H1 (cell line): ENCODE results near the gene ALKBH3. TPM values are rescaled to one million over a fixed set of nuclear protein-coding genes. Genes with fewer than 3 reads are reported as not detected.

Experiments
- CTCF ChIA-PET: fragments of 300-600 bp; sonication (Branson Sonifier 250); formaldehyde crosslinking; loops from one replicate; lab custom pipeline; 2021; ENCODE audit not compliant: partially characterized antibody; lab: Charles Lee
- POLR2A ChIA-PET: fragments of 300-600 bp; sonication (Branson Sonifier 250); formaldehyde crosslinking; loops from one replicate; lab custom pipeline; 2021; ENCODE audit warnings: inconsistent platforms; ENCODE audit not compliant: partially characterized antibody; lab: Charles Lee
- DNase-seq, 2 experiments: peaks; one replicate each; pipeline versions ENCODE4 v3.0.0 to v3.0.0-alpha.2; 2010 to 2022; ENCODE audit warnings: low spot score in 2 of 2, low read depth in 1 of 2, mixed read lengths in 1 of 2
- FAIRE-seq: peaks from 2 replicates; lab custom pipeline; 2011; peaks lifted over from hg19 to GRCh38; lab: Jason Lieb, UNC
- H2AFZ ChIP-seq: 2 replicates; pipeline ENCODE4 v1.8.1; 2012; ENCODE audit warnings: low read length, inconsistent platforms
- H2AK5ac ChIP-seq: 2 replicates; pipeline ENCODE4 v1.6.1; 2013; ENCODE audit warnings: low read depth, low read length
- H2BK120ac ChIP-seq: replicated peaks from 2 replicates; pipeline ENCODE3; 2013; ENCODE audit warnings: low read depth, low read length, inconsistent platforms
- H2BK12ac ChIP-seq: 2 replicates; pipeline ENCODE4 v1.6.1; 2013; ENCODE audit warnings: low read depth, low read length
- H2BK15ac ChIP-seq: 2 replicates; pipeline ENCODE4 v1.6.1; 2013; ENCODE audit warnings: low read length
- H2BK20ac ChIP-seq: 2 replicates; pipeline ENCODE4 v1.6.1; 2013; ENCODE audit warnings: low read length
- H2BK5ac ChIP-seq: 2 replicates; pipeline ENCODE4 v1.6.1; 2013; ENCODE audit warnings: low read depth, low read length
- H3K14ac ChIP-seq: 2 replicates; pipeline ENCODE4 v1.6.1; 2013; ENCODE audit warnings: inconsistent platforms; ENCODE audit not compliant: insufficient read length
- H3K18ac ChIP-seq: 2 replicates; pipeline ENCODE4 v1.6.1; 2013; ENCODE audit warnings: low read length; ENCODE audit errors: extremely low read depth
- H3K23ac ChIP-seq: 2 replicates; pipeline ENCODE4 v1.6.1; 2013; ENCODE audit warnings: inconsistent platforms; ENCODE audit not compliant: insufficient read length
- H3K23me2 ChIP-seq: 2 replicates; pipeline ENCODE4 v1.6.1; 2013; ENCODE audit warnings: low read depth, low read length
- H3K27ac ChIP-seq: 2 replicates; pipeline ENCODE4 v1.6.1; 2011; ENCODE audit warnings: low read depth, low read length, inconsistent platforms
- H3K27me3 ChIP-seq, 4 experiments: replicated peaks in 1 of 4; 1 replicate in 1 of 4; 2 replicates in 3 of 4; pipeline versions ENCODE4 v1.6.1 to v1.8.1; 2011 to 2013; ENCODE audit warnings: low read length in 3 of 4, mild to moderate bottlenecking in 3 of 4, inconsistent platforms in 2 of 4, mixed read lengths in 2 of 4, moderate library complexity in 1 of 4; ENCODE audit not compliant: control insufficient read depth in 3 of 4, insufficient read depth in 3 of 4; ENCODE audit errors: extremely low read depth in 1 of 4
- H3K36me3 ChIP-seq, 4 experiments: 2 replicates each; pipeline versions ENCODE4 v1.6.1 to v1.8.1; 2011 to 2013; ENCODE audit warnings: mild to moderate bottlenecking in 4 of 4, low read length in 3 of 4, moderate library complexity in 2 of 4, control low read depth in 1 of 4, inconsistent platforms in 1 of 4; ENCODE audit not compliant: insufficient read depth in 4 of 4, control insufficient read depth in 2 of 4
- H3K4ac ChIP-seq: replicated peaks from 2 replicates; pipeline ENCODE3; 2013; ENCODE audit warnings: low read length, low read depth, mixed read lengths, inconsistent platforms; ENCODE audit not compliant: insufficient read length
- H3K4me1 ChIP-seq, 4 experiments: replicated peaks in 1 of 4; 1 replicate in 1 of 4; 2 replicates in 3 of 4; pipeline versions ENCODE4 v1.6.1 to v1.8.1; 2011 to 2013; ENCODE audit warnings: low read length in 3 of 4, inconsistent platforms in 2 of 4, mixed read lengths in 1 of 4; ENCODE audit not compliant: insufficient read depth in 4 of 4, control insufficient read depth in 3 of 4
- H3K4me2 ChIP-seq, 2 experiments: 2 replicates each; pipeline versions ENCODE4 v1.6.1 to v1.8.1; 2011 to 2013; ENCODE audit warnings: low read depth in 2 of 2, low read length in 2 of 2, control low read depth in 1 of 2, inconsistent platforms in 1 of 2, mild to moderate bottlenecking in 1 of 2; ENCODE audit not compliant: insufficient read depth in 1 of 2
- H3K4me3 ChIP-seq, 4 experiments: fragments of 200-600, 300-600 bp in 1 of 4; sonication (generic), shearing (Covaris generic), sonication (Bioruptor Twin) in 1 of 4; 2 replicates each; pipeline versions ENCODE4 v1.5.1 to v1.8.1; 2011 to 2016; ENCODE audit warnings: low read length in 4 of 4, low read depth in 3 of 4, control low read depth in 2 of 4, inconsistent platforms in 2 of 4, mild to moderate bottlenecking in 2 of 4, mixed read lengths in 1 of 4, moderate library complexity in 1 of 4; ENCODE audit not compliant: insufficient read depth in 2 of 4; ENCODE audit errors: extremely low read depth in 1 of 4
- H3K56ac ChIP-seq: replicated peaks from 2 replicates; pipeline ENCODE3; 2013; ENCODE audit warnings: low read depth, mild to moderate bottlenecking, mixed read lengths, low read length, inconsistent platforms; ENCODE audit not compliant: insufficient read length
- H3K79me1 ChIP-seq: 2 replicates; pipeline ENCODE4 v1.6.1; 2013; ENCODE audit warnings: low read depth, low read length, control low read depth
- H3K79me2 ChIP-seq, 2 experiments: 2 replicates each; pipeline versions ENCODE4 v1.6.1 to v1.8.1; 2012 to 2013; ENCODE audit warnings: low read length in 2 of 2, mild to moderate bottlenecking in 2 of 2, inconsistent platforms in 1 of 2; ENCODE audit not compliant: insufficient read depth in 2 of 2, control insufficient read depth in 1 of 2
- H3K9ac ChIP-seq, 4 experiments: replicated peaks in 1 of 4; 1 replicate in 1 of 4; 2 replicates in 3 of 4; pipeline versions ENCODE4 v1.6.1 to v1.8.1; 2011 to 2013; ENCODE audit warnings: low read depth in 3 of 4, low read length in 3 of 4, control low read depth in 2 of 4, mild to moderate bottlenecking in 2 of 4, moderate library complexity in 2 of 4, inconsistent platforms in 1 of 4; ENCODE audit errors: extremely low read depth in 1 of 4
- H3K9me3 ChIP-seq, 2 experiments: 2 replicates each; pipeline versions ENCODE4 v1.6.1 to v1.8.1; 2012 to 2013; ENCODE audit warnings: mild to moderate bottlenecking in 2 of 2, moderate library complexity in 2 of 2, control low read depth in 1 of 2, inconsistent platforms in 1 of 2, low read depth in 1 of 2, low read length in 1 of 2, mixed read lengths in 1 of 2; ENCODE audit not compliant: insufficient read depth in 2 of 2
- H4K20me1 ChIP-seq, 2 experiments: replicated peaks in 1 of 2; 2 replicates each; pipeline versions ENCODE3 to v1.8.1; 2011 to 2013; ENCODE audit warnings: inconsistent platforms in 2 of 2, low read length in 2 of 2, mild to moderate bottlenecking in 1 of 2; ENCODE audit not compliant: insufficient read depth in 2 of 2, control insufficient read depth in 1 of 2
- H4K5ac ChIP-seq: 2 replicates; pipeline ENCODE4 v1.6.1; 2013; ENCODE audit warnings: low read length, low read depth, mixed read lengths, inconsistent platforms; ENCODE audit not compliant: insufficient read length
- H4K8ac ChIP-seq: 2 replicates; pipeline ENCODE4 v1.8.0; 2013; ENCODE audit warnings: mild to moderate bottlenecking, moderate library complexity, low read length, inconsistent platforms; ENCODE audit not compliant: insufficient read depth; ENCODE audit errors: extremely low read depth
- H4K91ac ChIP-seq: replicated peaks from 2 replicates; pipeline ENCODE3; 2013; ENCODE audit warnings: low read length, mixed read lengths, inconsistent platforms; ENCODE audit not compliant: insufficient read length
- ASH2L ChIP-seq: fragments of 200-600, 300-600 bp; sonication (generic); IDR thresholded peaks from one replicate; pipeline ENCODE4 v1.7.1; 2017; ENCODE audit warnings: low read length
- CBX8 ChIP-seq: fragments of 300-800, 300-1000 bp; sonication (generic); IDR thresholded peaks from 2 replicates; pipeline ENCODE4 v1.7.1; 2016; ENCODE audit warnings: low read depth, low read length, borderline replicate concordance
- CHD1 ChIP-seq: IDR thresholded peaks from 2 replicates; pipeline ENCODE4 v1.6.1; 2012; ENCODE audit warnings: low read depth, low read length, improper control_type of control experiment
- CTBP2 ChIP-seq: IDR thresholded peaks from 2 replicates; pipeline ENCODE4 v1.7.0; 2011; ENCODE audit warnings: borderline replicate concordance, mild to moderate bottlenecking, moderate library complexity, mixed read lengths, low read length; ENCODE audit not compliant: insufficient read depth, insufficient read length
- EZH2 ChIP-seq: fragments of 200-600 bp; sonication (generic); IDR thresholded peaks from 2 replicates; pipeline ENCODE4 v1.7.1; 2012; ENCODE audit warnings: low read depth, mild to moderate bottlenecking, moderate library complexity, low read length, inconsistent platforms; ENCODE audit not compliant: severe bottlenecking
- RXRA ChIP-seq: IDR thresholded peaks from 2 replicates; pipeline ENCODE4 v1.6.1; 2011; ENCODE audit warnings: low read depth, mild to moderate bottlenecking, low read length, moderate library complexity; ENCODE audit not compliant: insufficient read depth
- SIN3A ChIP-seq, 2 experiments: IDR thresholded peaks in 1 of 2; conservative IDR thresholded peaks in 1 of 2; 2 replicates each; pipeline ENCODE4 v1.6.1; 2011 to 2012; ENCODE audit warnings: low read length in 2 of 2, improper control_type of control experiment in 1 of 2, low read depth in 1 of 2, mild to moderate bottlenecking in 1 of 2
- WGBS, 2 experiments: shearing (Covaris generic) in 1 of 2; methylation state at CpG; one replicate each; pipeline versions ENCODE4 v1.1.6 to v1.1.7; 2013 to 2015; ENCODE audit warnings: low lambda C conversion rate in 2 of 2, mixed read lengths in 2 of 2, inconsistent platforms in 1 of 2, low coverage in 1 of 2, missing lambda C conversion rate in 1 of 2; ENCODE audit not compliant: insufficient replicate concordance in 2 of 2, insufficient coverage in 1 of 2, insufficient read length in 1 of 2; ENCODE audit errors: extremely low coverage in 1 of 2, missing lambda C conversion rate in 1 of 2; 5-methylcytosine and 5-hydroxymethylcytosine counted together
- polyA plus RNA-seq, 7 experiments: library from polyadenylated mRNA; depleted of rRNA in 3 of 7; stranded (reverse) in 5 of 7; unstranded in 2 of 7; fragments of >200 nt in 5 of 7; fragments of 200-250 nt in 2 of 7; gene quantifications; 1 replicate in 5 of 7; 2 replicates in 1 of 7; 4 replicates in 1 of 7; pipeline versions ENCODE4 v1.2.1 to v1.2.3, GENCODE V29; 2011 to 2013; ENCODE audit warnings: missing spikeins in 2 of 7, mixed read lengths in 2 of 7
- total RNA-seq: library from RNA; stranded (reverse); fragmentation: NEBNext Ultra II Directional; extraction: Animal tissue kit (Norgen Biotek cat#: 25700); gene quantifications from 2 replicates; pipeline ENCODE4 v1.2.1, GENCODE V29; 2021

Gene ALKBH3
- total and polyA plus RNA-seq, 2 of the 8 experiments (the other 6 are each of a cell fraction or from before 2014, with no cell fraction given): 10.5 to 11.4 TPM

DNA sequence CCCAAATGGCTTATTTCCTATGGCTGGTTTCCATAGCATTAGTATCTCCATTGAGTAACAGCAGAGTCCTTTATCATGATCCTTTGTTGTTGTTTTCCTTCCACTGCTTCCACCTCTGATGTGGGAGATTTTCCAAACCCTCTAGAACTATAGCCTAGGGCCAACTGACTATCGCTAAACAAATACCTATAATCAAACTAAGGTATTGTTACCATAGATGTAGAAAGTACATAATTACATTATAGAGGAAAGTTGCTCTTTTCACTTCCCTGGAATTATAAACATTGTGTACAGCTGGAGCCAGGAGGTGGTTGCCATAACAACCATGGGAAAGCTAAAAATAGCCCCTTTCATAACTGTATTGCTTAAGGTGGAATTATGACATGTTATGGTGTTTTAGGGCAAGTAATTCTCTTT, 47.0 kb upstream of the ALKBH3 start:
- Histone ChIP-seq H2BK20ac (no peak overlapping the region), H3K79me1 (no peaks in the 10 kb centered on the region), H3K23ac (no peak overlapping the region), H3K4ac (no peak overlapping the region), H2AFZ (no peak overlapping the region), H4K20me1 (no peaks in the 10 kb centered on the region), H2BK5ac (no peak overlapping the region), H2AK5ac (no peak overlapping the region), H3K18ac (no peak overlapping the region), H3K27ac (no peak overlapping the region), H4K8ac (no peak overlapping the region; the same call in 1 of the 2 replicates), H2BK15ac (no peak overlapping the region), H2BK12ac (no peak overlapping the region), H3K79me2 (no peaks in the 10 kb centered on the region), H3K36me3 (peaks cover 0 to 2% (median 1%) of the 10 kb centered on the region in 4 experiments; a peak in 3 of 8 replicates), H4K5ac (no peak overlapping the region), H3K9me3 (no peaks in the 10 kb centered on the region), H3K4me1 (no peaks in the 10 kb centered on the region), H3K56ac (no peak overlapping the region), H3K4me2 (no peak overlapping the region), H3K4me3 (no peak overlapping the region), H3K23me2 (no peaks in the 10 kb centered on the region), H2BK120ac (no peak overlapping the region), H4K91ac (no peak overlapping the region), H3K14ac (no peak overlapping the region), H3K27me3 (no peaks in the 10 kb centered on the region), H3K9ac (no peak overlapping the region)
- WGBS, 2 experiments: 100% methylated on average over 1 of the region's 1 CpG; no CpG with 5 or more reads in 1 of the 2 experiments
- CTCF ChIA-PET: interaction anchor here (0.7 to 5.4 kb wide), 4 partner anchors 13 to 193 kb away, joined by 3 to 38 read pairs (median 4); no protein-coding TSS in a partner anchor
- FAIRE-seq (no peak), DNase-seq (no peak)
- POLR2A ChIA-PET: no interaction called here
- TF ChIP-seq CBX8 (no peak), SIN3A (conservative IDR thresholded peaks at IDR 0.05 in 1 of 2, IDR thresholded peaks at IDR 0.05 in 1 of 2; ENCODE audit: low read depth in 1 of 2, low read length in 2 of 2) (no peak), ASH2L (no peak), CTBP2 (no peak), EZH2 (no peak), CHD1 (no peak), RXRA (no peak)
